Ovary (tissue), 9 donors: ENCODE results near the gene BCL10. TPM values are rescaled to one million over a fixed set of nuclear protein-coding genes. Genes with fewer than 3 reads are reported as not detected.
"Not testable (repeated sequence)": the region's sequence is repeated elsewhere in the genome, so short reads cannot be mapped to it uniquely, and the experiment has no call there.

Experiments
- DNase-seq, 5 donors: peaks; one replicate each; pipeline ENCODE4 v3.0.0-alpha.2; 2019 to 2020
- H3K27ac ChIP-seq, 2 donors: fragments of 200-600 bp; one replicate each; pipeline versions ENCODE4 v1.5.1 to v1.8.0; 2019 to 2022
- H3K27me3 ChIP-seq: fragments of 200-600 bp; one replicate; pipeline ENCODE4 v1.8.0; 2022
- H3K36me3 ChIP-seq: fragments of 200-600 bp; sonication (generic); one replicate; pipeline ENCODE4 v1.5.1; 2019
- H3K4me1 ChIP-seq: one replicate; pipeline ENCODE4 v1.8.1; 2013; ENCODE audit warnings: mild to moderate bottlenecking, moderate library complexity; ENCODE audit not compliant: insufficient read depth
- H3K4me3 ChIP-seq: fragments of 200-600 bp; sonication (generic); one replicate; pipeline ENCODE4 v1.5.1; 2017
- H3K9me3 ChIP-seq, 2 donors: fragments of 200-600 bp in 1 of 2; sonication (generic) in 1 of 2; one replicate each; pipeline versions ENCODE4 v1.5.1 to v1.8.1; 2013 to 2019; ENCODE audit warnings: mild to moderate bottlenecking in 1 of 2, moderate library complexity in 1 of 2
- CTCF ChIP-seq, 3 donors: fragments of 450-650 bp in 2 of 3; fragments of 200-600 bp in 1 of 3; IDR thresholded peaks; one replicate each; pipeline versions ENCODE4 v1.5.1 to v1.8.0; 2016 to 2022; ENCODE audit warnings: antibody characterized with exemption in 3 of 3, mild to moderate bottlenecking in 1 of 3
- EP300 ChIP-seq: sonication (generic); formaldehyde crosslinking; IDR thresholded peaks from one replicate; pipeline ENCODE4 v1.6.1; 2017; ENCODE audit warnings: antibody characterized with exemption
- POLR2A ChIP-seq: fragments of 450-650 bp; IDR thresholded peaks from one replicate; pipeline ENCODE4 v1.6.1; 2017; ENCODE audit warnings: antibody characterized with exemption, mild to moderate bottlenecking, moderate library complexity
- WGBS, 3 donors: extraction: QIAGEN DNeasy Blood & Tissue Kit in 1 of 3; methylation state at CpG; one replicate each; pipeline versions ENCODE4 v1.1.5 to v1.1.7; 2013 to 2017; 5-methylcytosine and 5-hydroxymethylcytosine counted together
- intact Hi-C, 4 donors: fragments of 100-400 bp; cut with DNase I; formaldehyde crosslinking; loops; one replicate each; pipeline versions ENCODE4 v1.11.0 to v1.15.1; 2022 to 2023
- polyA plus RNA-seq, 2 donors: library from polyadenylated mRNA; stranded (reverse); fragments of 200-250 nt in 1 of 2; fragments of 350-450 nt in 1 of 2; fragmentation: Illumina TruSeq in 1 of 2; extraction: RNeasy Lipid Tissue Mini Kit (QIAGEN cat#74804) in 1 of 2; gene quantifications; one replicate each; pipeline ENCODE4 v1.2.3, GENCODE V29; 2013 to 2014
- total RNA-seq, 7 donors: library from RNA; depleted of rRNA in 2 of 7; stranded (reverse); fragments of >200 nt in 2 of 7; fragmentation: NEBNext Ultra II Directional in 3 of 7; extraction: Animal tissue kit (Norgen Biotek cat#: 25700) in 3 of 7; gene quantifications; one replicate each; pipeline versions ENCODE4 v1.1.0 to v1.2.4, GENCODE V29; 2016 to 2023
- donor health status: DM: no; HTN: no; CAD: no; lungs with moderate emphysema.
- donor health status: DM: no; HTN: no; CAD: no.
- donor health status: Bipolar disorder and iron deficiency.
- donor health status: DM: yes; HTN: yes; CAD: no.
- donor health status: DM: no; HTN: no; CAD: no.
- donor health status: DM: yes; HTN: yes; CAD: no.

BCL10 gene
- total and polyA plus RNA-seq, 9 donors = 8.1 to 23.6 (median 17.2) TPM

GRCh38 chr1:85259118-85259911, 17.1 kb downstream of the BCL10 start, which contains the start of gene C1orf52:
C1orf52 (minus strand) TSS chr1:85259662; CDS start chr1:85259633, 29 bp downstream.
- TF ChIP-seq EP300 = no peak
- peak; percentile 54 for TF ChIP-seq POLR2A
- peak; percentile 94 to 100 (median 96) for TF ChIP-seq CTCF (IDR thresholded peaks at IDR 0.05)
- Histone ChIP-seq H3K9me3 (no peaks in the 10 kb centered on the region), H3K36me3 (no peaks in the 10 kb centered on the region), H3K4me3 (peak within 1 kb of the TSS; percentile 94), H3K27ac (peak within 1 kb of the TSS in 1 of 2 donors; percentile 1), H3K27me3 (no peaks in the 10 kb centered on the region), H3K4me1 (peaks cover 6% of the 10 kb centered on the region)
- WGBS, 3 donors = 0 to 1% (median 1%) methylated on average over 55 to 65 of the region's 65 CpGs
- intact Hi-C loops = loop anchor here (5.0 to 10.0 kb wide), 4 partner anchors 155 to 317 kb away; no protein-coding TSS in a partner anchor
- DNase-seq = peak; percentile 94 to 99 (median 97)

GRCh38 chr1:85258536-85259117, 17.8 kb downstream of the BCL10 start:
- no peak overlapping the region for H3K27ac ChIP-seq
- H3K9me3 ChIP-seq = no peaks in the 10 kb centered on the region
- peak overlapping the region; percentile 94 for H3K4me3 ChIP-seq
- no peak for DNase-seq
- TF ChIP-seq EP300 = no peak
- TF ChIP-seq POLR2A = no peak
- TF ChIP-seq CTCF (IDR thresholded peaks at IDR 0.05) = no peak
- no peaks in the 10 kb centered on the region for H3K27me3 ChIP-seq
- H3K36me3 ChIP-seq = no peaks in the 10 kb centered on the region
- intact Hi-C loops = loop anchor here (5.0 to 10.0 kb wide), 4 partner anchors 154 to 316 kb away; no protein-coding TSS in a partner anchor
- WGBS, 3 donors = 2 to 7% (median 3%) methylated on average over 19 of the region's 19 CpGs
- H3K4me1 ChIP-seq = peaks cover 6% of the 10 kb centered on the region

- not testable (repeated sequence) for H3K27ac ChIP-seq, H3K36me3 ChIP-seq, DNase-seq, H3K27me3 ChIP-seq, H3K9me3 ChIP-seq, H3K4me3 ChIP-seq, H3K4me1 ChIP-seq
- intact Hi-C loops = loop anchor here in 1 of 4 donors (5.0 kb wide), 1 partner anchor 142 kb away; no protein-coding TSS in a partner anchor
- 72 to 94% (median 93%) methylated on average over 3 of the region's 3 CpGs for WGBS, 3 donors
Observed at GRCh38 chr1:85249042-85249441, 27.4 kb downstream of the BCL10 start.

GRCh38 chr1:85245891-85246290, 30.5 kb downstream of the BCL10 start:
- intact Hi-C loops = loop anchor here in 1 of 4 donors (5.0 kb wide), 1 partner anchor 139 kb away; no protein-coding TSS in a partner anchor
- WGBS, 3 donors = 63 to 87% (median 71%) methylated on average over 1 of the region's 1 CpG

More at GRCh38 chr1:85245891-85246290, 30.5 kb downstream of the BCL10 start:
- H3K36me3 ChIP-seq = no peaks in the 10 kb centered on the region
- no peak for DNase-seq
- H3K27me3 ChIP-seq = no peaks in the 10 kb centered on the region
- TF ChIP-seq CTCF (IDR thresholded peaks at IDR 0.05) (no peak), EP300 (no peak), POLR2A (no peak)
- no peak overlapping the region for H3K27ac ChIP-seq
- H3K4me1 ChIP-seq = no peaks in the 10 kb centered on the region
- H3K9me3 ChIP-seq = no peaks in the 10 kb centered on the region
- H3K4me3 ChIP-seq = no peak overlapping the region
